K562 (cell line): ENCODE results near the gene MOB3B. TPM values are rescaled to one million over a fixed set of nuclear protein-coding genes. Genes with fewer than 3 reads are reported as not detected.

Experiments
- ATAC-seq: fragments of 200-7000 bp; cut with Tn5 transposase; 3 replicates; pipeline ENCODE4 v1.9.1; 2020; ENCODE audit warnings: moderate library complexity
- BruUV-seq: library from RNA; stranded (reverse); fragments of 400-500 nt; replicated peaks from 2 replicates; lab custom pipeline; 2021; lab: Mats Ljungman, UMichigan
- CTCF ChIA-PET: fragments of 300-600 bp; formaldehyde crosslinking; extraction: SDS; loops from one replicate; lab custom pipeline; 2021; ENCODE audit warnings: low intra/inter-chr PET ratio; lab: Yijun Ruan, JAX
- POLR2A ChIA-PET: fragments of 300-600, 350-650 bp; sonication (Branson Sonifier 250); formaldehyde crosslinking; extraction: SDS; loops from one replicate; lab custom pipeline; 2021; ENCODE audit warnings: antibody characterized with exemption, inconsistent platforms; lab: Yijun Ruan, JAX
- DNase-seq, 4 experiments: peaks; one replicate each; pipeline versions ENCODE4 v3.0.0 to v3.0.0-alpha.2; 2011 to 2018; ENCODE audit warnings: low spot score in 3 of 4, mixed read lengths in 3 of 4; ENCODE audit errors: extremely low read depth in 1 of 4
- FAIRE-seq: peaks from 2 replicates; lab custom pipeline; 2011; peaks lifted over from hg19 to GRCh38; lab: Jason Lieb, UNC
- H2AFZ ChIP-seq: 2 replicates; pipeline ENCODE4 v1.6.0; 2011; ENCODE audit warnings: low read depth, low read length, control low read depth, inconsistent platforms
- H3K27ac ChIP-seq: fragments of 200-600 bp; 3 replicates; pipeline ENCODE4 v1.8.0; 2011; ENCODE audit warnings: low read depth, mild to moderate bottlenecking, control low read depth, inconsistent platforms, low read length, moderate library complexity, mixed read lengths; ENCODE audit errors: extremely low read depth
- H3K27me3 ChIP-seq, 2 experiments: fragments of 300-600 bp in 1 of 2; 2 replicates in 1 of 2; 3 replicates in 1 of 2; pipeline versions ENCODE4 v1.6.0 to v1.8.0; 2011; ENCODE audit warnings: inconsistent platforms in 2 of 2, low read length in 2 of 2, mild to moderate bottlenecking in 1 of 2, mixed read lengths in 1 of 2, moderate library complexity in 1 of 2; ENCODE audit not compliant: control insufficient read depth in 2 of 2, insufficient read depth in 2 of 2
- H3K36me3 ChIP-seq: fragments of 300-600 bp; 3 replicates; pipeline ENCODE4 v1.8.0; 2011; ENCODE audit warnings: mild to moderate bottlenecking, low read length, inconsistent platforms; ENCODE audit not compliant: control insufficient read depth, insufficient read depth
- H3K4me1 ChIP-seq, 2 experiments: fragments of 200-600 bp in 1 of 2; replicated peaks in 1 of 2; 2 replicates in 1 of 2; 3 replicates in 1 of 2; pipeline versions ENCODE4 v1.5.1 to v1.8.0; 2011; ENCODE audit warnings: inconsistent platforms in 2 of 2, low read length in 2 of 2, mild to moderate bottlenecking in 1 of 2, mixed read lengths in 1 of 2, moderate library complexity in 1 of 2; ENCODE audit not compliant: control insufficient read depth in 2 of 2, insufficient read depth in 2 of 2
- H3K4me2 ChIP-seq: 2 replicates; pipeline ENCODE4 v1.6.1; 2011; ENCODE audit warnings: low read length, control low read depth, inconsistent platforms, mixed read lengths; ENCODE audit not compliant: insufficient read depth
- H3K4me3 ChIP-seq: fragments of 200-600 bp; sonication (generic), shearing (Covaris generic); 2 replicates; pipeline ENCODE4 v1.5.1; 2016; ENCODE audit warnings: control low read depth, inconsistent platforms
- H3K79me2 ChIP-seq: fragments of 200-600 bp; 3 replicates; pipeline ENCODE4 v1.8.0; 2011; ENCODE audit warnings: low read length, inconsistent platforms; ENCODE audit not compliant: control insufficient read depth, insufficient read depth
- H3K9ac ChIP-seq, 2 experiments: 2 replicates each; pipeline versions ENCODE4 v1.6.0 to v1.6.1; 2011; ENCODE audit warnings: low read depth in 2 of 2, low read length in 2 of 2, control low read depth in 1 of 2, inconsistent platforms in 1 of 2, mild to moderate bottlenecking in 1 of 2, mixed read lengths in 1 of 2; ENCODE audit not compliant: insufficient read depth in 1 of 2
- H3K9me1 ChIP-seq: one replicate; pipeline ENCODE4 v1.6.0; 2011; ENCODE audit warnings: inconsistent platforms, mild to moderate bottlenecking, low read length, moderate library complexity; ENCODE audit not compliant: control insufficient read depth, insufficient read depth
- H3K9me3 ChIP-seq: replicated peaks from 2 replicates; pipeline ENCODE4 v1.5.1; 2011; ENCODE audit warnings: low read depth, low read length, inconsistent platforms; ENCODE audit not compliant: control insufficient read depth, insufficient read depth
- H4K20me1 ChIP-seq: replicated peaks from 2 replicates; pipeline ENCODE4 v1.6.1; 2011; ENCODE audit warnings: low read length, inconsistent platforms, mixed read lengths; ENCODE audit not compliant: control insufficient read depth, insufficient read depth
- HDAC2 ChIP-seq: fragments of 450-650 bp; IDR thresholded peaks from 2 replicates; pipeline ENCODE4 v1.6.1; 2016; ENCODE audit warnings: mild to moderate bottlenecking
- HDGF ChIP-seq: fragments of 450-650 bp; IDR thresholded peaks from 2 replicates; pipeline ENCODE4 v1.6.1; 2016
- MTF1 ChIP-seq: fragments of 250-450 bp; sonication (Bioruptor Pico); IDR thresholded peaks from 2 replicates; pipeline ENCODE4 v1.9.0; 2021; ENCODE audit warnings: moderate library complexity, mild to moderate bottlenecking, inconsistent platforms, borderline replicate concordance
- RAD21 ChIP-seq, 2 experiments: fragments of 250-450 bp in 1 of 2; fragments of 450-650 bp in 1 of 2; sonication (Bioruptor Pico) in 1 of 2; formaldehyde crosslinking in 1 of 2; IDR thresholded peaks in 1 of 2; conservative IDR thresholded peaks in 1 of 2; 2 replicates each; pipeline versions ENCODE4 v1.4.0 to v1.8.0; 2020 to 2022; ENCODE audit warnings: mild to moderate bottlenecking in 2 of 2, moderate library complexity in 1 of 2
- RCOR1 ChIP-seq, 2 experiments: IDR thresholded peaks; 2 replicates each; pipeline ENCODE4 v1.6.1; 2012; ENCODE audit warnings: low read depth in 2 of 2, low read length in 2 of 2, borderline replicate concordance in 1 of 2, improper control_type of control experiment in 1 of 2
- REST ChIP-seq, 2 experiments: fragments of 450-650 bp; formaldehyde crosslinking in 1 of 2; IDR thresholded peaks; 2 replicates each; pipeline versions ENCODE4 v1.4.0 to v1.6.1; 2014 to 2020; ENCODE audit warnings: mild to moderate bottlenecking in 2 of 2, borderline replicate concordance in 1 of 2, low read depth in 1 of 2
- WGBS: fragments of 100-300 bp; shearing (Covaris generic); methylation state at CpG from one replicate; pipeline ENCODE4 v1.1.6; 2016; ENCODE audit warnings: low coverage, mixed read lengths; ENCODE audit not compliant: insufficient coverage; ENCODE audit errors: missing lambda C conversion rate; 5-methylcytosine and 5-hydroxymethylcytosine counted together
- in situ Hi-C: fragments of 300-500 bp; cut with MboI; formaldehyde crosslinking; loops from 4 replicates; pipeline ENCODE4 v1.15.0; 2018; ENCODE audit warnings: inconsistent platforms, mixed read lengths
- intact Hi-C: fragments of 100-400 bp; cut with micrococcal nuclease; formaldehyde crosslinking; loops from 2 replicates; pipeline ENCODE4 v1.14.2; 2022
- polyA plus RNA-seq, 8 experiments: library from polyadenylated mRNA; depleted of rRNA in 4 of 8; stranded (reverse) in 5 of 8; unstranded in 3 of 8; fragments of >200 nt; fragmentation: Nextera tagmentation in 2 of 8; fragmentation: Illumina TruSeq in 1 of 8; extraction: Ambion mirVana in 2 of 8; extraction: Trizol in 1 of 8; gene quantifications; 2 replicates each; pipeline versions ENCODE4 v1.2.1 to v1.2.3, GENCODE V29; 2011 to 2014; ENCODE audit warnings: inconsistent platforms in 1 of 8, missing spikeins in 1 of 8
- total RNA-seq, 7 experiments: library from RNA; depleted of rRNA in 6 of 7; stranded (reverse); fragments of >200 nt in 6 of 7; fragmentation: Illumina TruSeq in 2 of 7; extraction: Trizol in 2 of 7; gene quantifications; 2 replicates each; pipeline versions ENCODE4 v1.2.1 to v1.2.3, GENCODE V29; 2011 to 2021; ENCODE audit warnings: low replicate concordance in 1 of 7

The MOB3B gene
- total and polyA plus RNA-seq, 9 of the 15 experiments (the other 6 are each of a cell fraction or from before 2014, with no cell fraction given) = 3.6 to 12.8 (median 7.2) TPM

- POLR2A ChIA-PET = interaction anchor here (0.6 kb wide), 1 partner anchor 33 kb away, joined by 3 read pairs; no protein-coding TSS in a partner anchor
- Histone ChIP-seq H3K4me2 (no peak overlapping the region), H3K27ac (no peak overlapping the region), H4K20me1 (no peaks in the 10 kb centered on the region), H3K4me3 (no peak overlapping the region), H3K9ac (no peak overlapping the region), H3K27me3 (no peaks in the 10 kb centered on the region), H3K36me3 (no peaks in the 10 kb centered on the region)
- in situ Hi-C loops = no loop called here
- no CpG with 5 or more reads among the region's 3 CpGs for WGBS
- BruUV-seq = no TSS peak
- FAIRE-seq = no peak
- no peak for TF ChIP-seq MTF1 (CRISPR knock-in tag)
- TF ChIP-seq, all 486 proteins: peak for 0
- intact Hi-C loops = loop anchor here (2.0 to 10.0 kb wide), 2 partner anchors 101 to 203 kb away; no protein-coding TSS in a partner anchor
- no peaks in the 10 kb centered on the region for H3K9me1 ChIP-seq
- H3K9me3 ChIP-seq = no peaks in the 10 kb centered on the region
- no peak for ATAC-seq
- CTCF ChIA-PET = no interaction called here
- H2AFZ ChIP-seq = no peak overlapping the region
- no peak for DNase-seq
- no peaks in the 10 kb centered on the region for H3K79me2 ChIP-seq
- H3K4me1 ChIP-seq = peaks cover 0 to 2% of the 10 kb centered on the region in 2 experiments; a peak in 3 of 5 replicates
These were observed 6.6 kb upstream of the MOB3B start for GRCh38 chr9:27536168-27536567.

- no peak overlapping the region for H3K4me3 ChIP-seq
- no peak overlapping the region for H3K4me2 ChIP-seq
- DNase-seq (peak in 3 of 4 experiments; percentile 8 to 51 (median 13)), ATAC-seq (peak; percentile 91), FAIRE-seq (no peak)
- H3K9ac ChIP-seq = no peak overlapping the region
- H3K9me3 ChIP-seq = no peaks in the 10 kb centered on the region
- H3K27me3 ChIP-seq = no peaks in the 10 kb centered on the region
- no peaks in the 10 kb centered on the region for H4K20me1 ChIP-seq
- H3K9me1 ChIP-seq = no peaks in the 10 kb centered on the region
- ChIA-PET CTCF (no interaction called here), POLR2A (no interaction called here)
- 40% methylated on average over 1 of the region's 3 CpGs for WGBS
- peak overlapping the region; percentile 40; the same call in 1 of the 2 replicates for H2AFZ ChIP-seq
- BruUV-seq = no TSS peak
- in situ Hi-C loops (no loop called here), intact Hi-C loops (loop anchor here (2.0 to 10.0 kb wide), 2 partner anchors 101 to 203 kb away; no protein-coding TSS in a partner anchor)
- H3K27ac ChIP-seq = no peak overlapping the region
- no peaks in the 10 kb centered on the region for H3K36me3 ChIP-seq
- H3K79me2 ChIP-seq = no peaks in the 10 kb centered on the region
- peaks cover 0 to 6% of the 10 kb centered on the region in 2 experiments; a peak in 3 of 5 replicates for H3K4me1 ChIP-seq
- 0 out of 2 replicates have a peak, but pooled peaks have one; percentile 10 for TF ChIP-seq REST (IDR thresholded peaks at IDR 0.05; ENCODE audit: borderline replicate concordance)
- TF ChIP-seq REST (CRISPR knock-in tag; IDR thresholded peaks at IDR 0.05; ENCODE audit: low read depth) = no peak
- 0 out of 4 replicates have a peak, but pooled peaks of 1 of the 2 experiments have one; percentile 14 for TF ChIP-seq RCOR1 (IDR thresholded peaks at IDR 0.05; ENCODE audit: borderline replicate concordance in 1 of 2, low read depth in 2 of 2, low read length in 2 of 2)
- TF ChIP-seq HDGF = no peak
- peak in 1 of 2 experiments; percentile 45; a peak in 2 of 4 replicates for TF ChIP-seq RAD21 (CRISPR knock-in tag; conservative IDR thresholded peaks at IDR 0.05 in 1 of 2, IDR thresholded peaks at IDR 0.05 in 1 of 2)
- no peak for TF ChIP-seq HDAC2
These were observed 6.1 kb upstream of the MOB3B start for GRCh38 chr9:27535701-27536118.
